GM19035 (cell line): ENCODE results near the gene MRAP2.

ENCODE experiments used
- ATAC-seq: cut with Tn5 transposase; IDR thresholded peaks from one replicate; pipeline ENCODE4 v1.9.1; 2021; ENCODE audit not compliant: unreplicated experiment

MRAP2 gene

GRCh38 chr6:84033523-84034451, at the start of gene MRAP2:
MRAP2 (plus strand) TSS chr6:84033772; CDS start chr6:84055319, 21,547 bp downstream.
- peak; percentile 56 for ATAC-seq

GRCh38 chr6:83984411-83984810, 49.2 kb upstream of the MRAP2 start:
- no peak for ATAC-seq

GRCh38 chr6:83985308-83985713, 48.3 kb upstream of the MRAP2 start:
- no peak for ATAC-seq

GRCh38 chr6:83985715-83986114, 47.9 kb upstream of the MRAP2 start:
- ATAC-seq: no peak

GRCh38 chr6:83998021-83998584, 35.5 kb upstream of the MRAP2 start:
- no peak for ATAC-seq

GRCh38 chr6:84001119-84001518, 32.5 kb upstream of the MRAP2 start:
- no peak for ATAC-seq

- ATAC-seq: no peak
Measured at GRCh38 chr6:84002226-84002625, 31.3 kb upstream of the MRAP2 start.

- no peak for ATAC-seq
Measured at GRCh38 chr6:84003131-84003530, 30.4 kb upstream of the MRAP2 start.

GRCh38 chr6:84003654-84004053, 29.9 kb upstream of the MRAP2 start:
- ATAC-seq: no peak

- ATAC-seq: no peak
Measured at GRCh38 chr6:84007871-84008270, 25.7 kb upstream of the MRAP2 start.

- no peak for ATAC-seq
Measured at GRCh38 chr6:84013354-84013753, 20.2 kb upstream of the MRAP2 start.

- ATAC-seq: no peak
Measured at GRCh38 chr6:84013931-84014330, 19.6 kb upstream of the MRAP2 start.

GRCh38 chr6:84016029-84016428, 17.5 kb upstream of the MRAP2 start:
- ATAC-seq: no peak

GRCh38 chr6:84017709-84018452, 15.7 kb upstream of the MRAP2 start:
- peak; percentile 80 for ATAC-seq

GRCh38 chr6:84018453-84019061, 15.0 kb upstream of the MRAP2 start:
- no peak for ATAC-seq

GRCh38 chr6:84019141-84019841, 14.3 kb upstream of the MRAP2 start:
- no peak for ATAC-seq

- ATAC-seq: no peak
Measured at GRCh38 chr6:84019842-84020211, 13.7 kb upstream of the MRAP2 start.

GRCh38 chr6:84021625-84022024, 11.9 kb upstream of the MRAP2 start:
- ATAC-seq: no peak

- no peak for ATAC-seq
Measured at GRCh38 chr6:84026721-84027164, 6.8 kb upstream of the MRAP2 start.

- ATAC-seq: no peak
Measured at GRCh38 chr6:84027340-84028181, 6.0 kb upstream of the MRAP2 start.
